GM18502 (cell line): ENCODE results near the gene SET.
"Not testable (repeated sequence)": the region's sequence is repeated elsewhere in the genome, so short reads cannot be mapped to it uniquely, and the experiment has no call there.

Experiments
- ATAC-seq: cut with Tn5 transposase; IDR thresholded peaks from one replicate; pipeline ENCODE4 v1.9.1; 2021; ENCODE audit warnings: mild to moderate bottlenecking; ENCODE audit not compliant: unreplicated experiment, poor library complexity

Gene SET, protein sequence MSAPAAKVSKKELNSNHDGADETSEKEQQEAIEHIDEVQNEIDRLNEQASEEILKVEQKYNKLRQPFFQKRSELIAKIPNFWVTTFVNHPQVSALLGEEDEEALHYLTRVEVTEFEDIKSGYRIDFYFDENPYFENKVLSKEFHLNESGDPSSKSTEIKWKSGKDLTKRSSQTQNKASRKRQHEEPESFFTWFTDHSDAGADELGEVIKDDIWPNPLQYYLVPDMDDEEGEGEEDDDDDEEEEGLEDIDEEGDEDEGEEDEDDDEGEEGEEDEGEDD

DNA sequence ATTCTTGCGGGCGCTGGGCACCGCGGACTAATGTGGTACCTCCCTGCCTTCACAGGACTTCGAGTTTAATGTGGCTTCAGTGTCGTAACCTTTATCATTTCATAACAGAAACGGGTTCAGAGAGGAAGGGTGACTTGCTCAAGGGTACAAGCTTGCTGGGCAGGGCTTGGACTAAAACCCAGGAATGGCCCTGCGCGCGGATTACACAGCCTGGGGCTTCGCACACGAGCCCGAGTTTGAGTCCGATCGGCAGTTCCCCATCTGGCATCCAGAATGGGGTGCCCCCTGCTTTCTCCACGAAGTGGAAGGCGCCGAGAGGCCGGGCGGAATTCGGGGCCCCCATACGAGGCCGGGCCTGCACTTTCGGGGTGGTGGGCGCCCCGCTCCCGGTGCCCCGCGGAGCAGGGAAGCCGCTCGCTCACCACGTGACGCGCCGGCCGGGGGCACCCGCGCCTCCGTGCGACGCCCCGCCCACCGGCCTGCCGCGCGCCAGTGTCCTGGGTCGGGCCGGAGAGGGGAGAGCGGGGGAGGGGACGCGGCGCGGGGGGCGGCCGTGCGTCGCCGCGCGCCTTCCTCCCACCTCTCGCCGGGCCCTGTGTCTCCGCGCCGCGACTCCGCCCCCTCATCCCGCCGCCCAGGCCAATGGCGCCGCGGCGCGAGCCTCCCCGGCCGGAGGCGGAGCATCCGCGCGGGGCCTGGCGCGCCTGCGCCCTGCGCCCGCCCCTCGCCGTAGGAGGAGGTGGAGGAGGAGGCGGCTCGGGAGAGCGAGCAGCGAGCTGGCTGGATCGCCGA, at the start of gene SET:
Gene SET, plus strand, starts transcription at position 722 of the 792 bp plus-strand sequence. CDS start 361 bp downstream, outside the sequence.
- ATAC-seq, result peak; percentile 71

DNA sequence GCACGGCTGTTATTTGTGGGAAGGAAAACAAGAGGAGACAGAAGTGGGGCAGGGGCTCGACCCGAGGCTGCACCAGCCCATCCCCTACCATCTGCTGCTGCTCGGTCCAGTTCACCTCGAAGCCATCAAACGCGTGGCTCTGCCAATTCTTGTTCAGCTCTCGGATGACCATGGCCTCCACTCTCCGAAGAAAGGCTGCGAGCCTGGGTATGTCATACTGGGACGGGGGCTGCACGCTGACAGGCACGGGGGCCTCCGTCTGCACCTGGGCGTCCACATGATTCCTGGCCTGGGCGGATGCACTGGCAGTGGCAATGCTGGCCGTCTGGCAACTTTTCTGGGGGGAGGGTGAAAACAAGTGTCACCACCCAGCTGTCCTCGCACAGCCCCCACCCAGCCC, 48.4 kb upstream of the SET start:
- ATAC-seq, result no peak

DNA sequence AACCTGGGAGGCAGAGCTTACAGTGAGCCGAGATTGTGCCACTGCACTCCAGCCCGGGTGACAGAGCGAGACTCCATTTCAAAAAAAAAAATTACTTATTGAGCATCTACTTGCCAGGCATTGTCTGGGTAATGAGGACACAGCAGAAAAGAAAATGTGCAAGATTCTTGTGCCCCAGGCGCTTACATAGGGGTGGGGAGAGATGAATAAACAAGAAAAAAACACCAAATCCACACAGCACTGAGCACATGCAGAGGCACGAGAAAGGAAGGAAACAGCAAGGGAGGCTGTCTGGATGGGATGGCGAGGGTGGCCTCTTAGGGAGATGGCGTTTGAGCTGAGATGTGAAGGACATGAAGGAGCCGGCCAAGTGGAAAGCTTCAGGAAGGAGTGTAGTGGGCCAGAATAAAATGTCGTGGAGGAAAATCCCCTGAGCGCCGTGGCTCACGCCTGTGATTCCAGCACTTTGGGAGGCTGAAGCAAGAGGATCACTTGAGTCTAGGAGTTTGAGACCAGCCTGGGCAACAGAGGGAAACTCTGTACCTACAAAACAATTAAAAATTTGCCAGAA, 46.3 kb upstream of the SET start:
- ATAC-seq, result no peak

DNA sequence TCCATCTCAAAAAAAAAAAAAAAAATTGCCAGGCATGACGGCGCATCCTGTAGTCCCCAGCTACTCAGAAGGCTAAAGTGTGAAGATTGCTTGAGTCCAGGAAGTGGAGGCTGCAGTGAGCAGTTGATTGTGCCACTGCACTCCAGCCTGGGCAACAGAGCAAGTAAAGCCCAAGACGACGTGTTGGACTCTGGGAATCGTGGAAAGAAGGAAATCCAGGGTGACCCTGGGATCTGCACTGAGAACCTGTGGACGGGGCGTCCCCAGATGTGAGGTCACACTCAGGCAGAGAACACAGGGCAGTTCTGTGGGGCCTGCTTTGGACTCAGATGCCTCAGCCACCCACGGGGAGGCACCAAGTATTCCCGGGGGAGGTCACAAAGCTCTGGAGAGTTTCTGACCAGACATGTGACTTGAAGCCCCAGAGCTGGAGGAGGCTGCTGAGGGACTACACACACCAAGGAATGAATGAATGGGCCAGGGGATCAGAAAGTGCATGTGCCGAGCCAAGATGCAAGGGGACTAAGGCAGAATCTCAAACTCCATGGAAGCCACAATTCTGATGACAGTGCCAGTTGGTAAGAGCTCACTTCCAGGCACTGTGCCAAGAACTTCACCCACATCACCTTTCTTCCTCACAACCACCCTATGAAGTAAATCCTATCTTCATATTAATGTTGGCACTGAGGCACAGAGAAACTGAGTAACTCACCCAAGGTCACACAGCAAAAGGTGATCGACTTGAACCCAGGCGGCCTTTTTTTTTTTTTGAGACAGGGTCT, 45.3 kb upstream of the SET start:
- ATAC-seq, result peak; percentile 61

DNA sequence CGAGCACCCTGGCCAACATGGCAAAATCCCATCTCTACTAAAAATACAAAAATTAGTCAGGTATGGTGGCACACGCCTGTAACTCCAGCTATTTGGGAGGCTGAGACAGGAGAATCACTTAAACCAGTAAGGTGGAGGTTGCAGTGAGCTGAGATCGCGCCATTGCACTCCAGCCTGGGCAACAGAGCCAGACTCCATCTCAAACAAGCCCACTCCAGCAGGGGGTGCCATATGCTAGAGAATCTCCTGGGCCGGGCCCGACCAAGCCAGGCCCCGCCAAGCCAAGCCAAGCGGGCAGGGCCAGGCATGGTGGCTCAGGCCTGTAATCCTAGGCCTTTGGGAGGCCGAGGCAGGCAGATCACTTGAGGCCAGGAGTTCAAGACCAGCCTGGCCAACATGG, 40.8 kb upstream of the SET start:
- not testable (repeated sequence) for ATAC-seq

DNA sequence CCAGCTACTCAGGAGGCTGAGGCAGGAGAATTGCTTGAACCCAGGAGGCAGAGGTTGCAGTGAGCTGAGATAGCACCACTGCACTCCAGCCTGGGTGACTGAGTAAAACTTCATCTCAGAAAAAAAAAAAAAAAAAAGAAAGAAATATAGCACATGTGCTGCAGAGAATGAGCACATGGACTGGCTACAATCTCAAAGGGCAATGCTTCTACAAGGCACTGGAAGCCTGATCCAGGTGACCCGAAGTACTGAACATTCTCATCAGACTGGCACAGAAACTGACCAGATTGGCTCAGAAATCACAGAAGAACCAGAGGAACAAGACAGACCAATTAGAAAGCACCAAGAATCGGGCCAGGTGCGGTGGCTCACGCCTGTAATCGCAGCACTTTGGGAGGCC, 37.2 kb upstream of the SET start:
- ATAC-seq, result no peak

DNA sequence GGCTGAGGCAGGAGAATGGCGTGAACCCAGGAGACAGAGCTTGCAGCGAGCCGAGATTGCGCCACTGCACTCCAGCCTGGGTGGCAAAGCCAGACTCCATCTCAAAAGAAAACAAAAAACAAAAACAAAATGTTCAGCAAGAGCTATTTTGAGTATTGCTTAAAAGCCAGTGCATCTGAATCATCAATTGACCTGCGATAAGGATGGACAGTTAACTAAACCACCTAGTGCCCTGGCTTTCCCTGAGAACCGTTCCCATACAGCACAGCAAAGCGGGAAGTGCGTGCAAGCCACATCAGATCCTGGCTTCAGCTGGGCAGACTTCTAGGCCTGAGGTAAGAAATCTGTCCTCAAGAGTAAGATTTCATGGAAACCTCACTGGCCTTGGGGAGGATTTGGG, 35.1 kb upstream of the SET start:
- ATAC-seq, result no peak

DNA sequence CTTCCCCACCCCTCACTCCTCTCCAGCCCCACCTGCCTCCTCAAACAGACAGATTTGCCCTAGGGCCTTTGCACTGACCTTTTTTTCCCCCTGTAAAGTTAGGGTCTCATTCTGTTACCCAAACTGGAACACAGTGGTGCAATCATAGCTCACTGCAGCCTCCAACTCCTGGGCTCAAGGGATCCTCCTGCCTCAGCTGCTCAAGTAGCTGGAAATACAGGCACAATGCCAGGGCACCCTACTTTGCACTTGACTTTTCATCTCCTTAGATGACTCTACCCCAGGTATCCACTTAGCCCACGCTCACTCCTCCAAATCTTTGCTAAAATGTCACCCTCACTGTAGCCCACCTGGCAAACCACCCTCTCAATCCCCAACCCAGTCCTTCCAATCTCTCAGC, 34.5 kb upstream of the SET start:
- no peak for ATAC-seq

DNA sequence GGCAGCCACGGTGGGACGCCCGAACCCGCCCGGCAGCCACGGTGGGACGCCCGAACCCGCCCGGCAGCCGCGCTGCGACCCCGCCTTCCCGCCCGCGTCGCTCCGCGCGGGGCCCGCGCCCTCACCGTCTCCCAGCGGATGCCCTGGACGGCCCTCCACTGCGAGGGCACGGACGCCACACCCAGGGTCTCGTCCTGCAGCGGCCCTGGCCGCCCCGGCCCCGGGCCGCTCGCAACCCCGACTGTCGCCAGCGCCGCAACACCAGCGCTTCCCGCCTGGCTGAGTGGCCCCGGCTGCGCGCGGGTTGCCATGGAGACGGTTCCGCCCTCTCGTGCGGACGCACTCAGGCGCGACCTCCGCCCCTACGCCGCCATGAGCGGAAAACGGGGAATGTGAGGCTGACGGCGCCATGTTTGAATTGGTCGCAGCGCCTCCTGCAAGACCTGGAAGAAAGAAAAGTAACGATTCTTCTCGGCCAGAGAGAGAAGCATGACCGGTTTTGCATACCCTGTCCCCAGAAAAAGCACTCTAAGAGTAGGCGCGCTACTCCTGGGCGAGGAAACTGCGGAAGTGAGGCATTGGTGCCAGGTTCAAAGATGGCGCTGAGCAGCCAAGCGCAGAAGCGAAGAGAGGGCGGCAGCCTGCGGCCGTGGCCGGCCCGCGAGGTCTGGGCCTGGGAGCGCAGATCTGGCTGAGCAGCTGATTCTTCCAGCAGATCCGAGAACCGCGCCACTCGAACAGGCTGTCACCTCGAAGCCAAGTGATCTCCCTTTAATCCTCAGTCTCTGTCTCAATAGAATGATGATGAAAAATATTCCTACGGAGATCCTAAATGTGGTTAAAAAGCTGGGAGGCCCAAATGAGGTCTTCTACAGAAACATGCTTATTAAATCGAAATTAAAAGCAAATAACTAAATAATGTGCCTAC, 32.3 kb upstream of the SET start, which contains the start of gene DYNC2I2:
Gene DYNC2I2, minus strand, starts transcription at position 432 of the 928 bp plus-strand sequence. Its CDS starts 121 bp downstream, at position 311.
- ATAC-seq, result peak; percentile 61

DNA sequence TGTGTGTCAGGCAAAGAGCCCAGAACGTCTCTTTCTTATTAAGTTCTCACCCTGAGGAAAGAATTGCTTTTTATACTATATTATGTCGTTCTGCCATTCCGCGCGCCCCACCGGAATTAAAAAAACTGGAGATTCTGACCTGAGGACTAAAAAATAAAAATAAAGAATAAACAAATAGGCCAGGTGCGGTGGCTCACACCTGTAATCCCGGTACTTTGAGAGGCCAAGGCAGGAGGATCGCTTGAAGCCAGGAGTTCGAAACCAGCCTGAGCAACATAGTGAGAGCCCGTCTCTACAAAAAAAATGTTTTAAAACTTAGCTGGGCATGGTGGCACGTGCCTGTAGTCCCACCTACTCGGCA, 31.7 kb upstream of the SET start:
- no peak for ATAC-seq

DNA sequence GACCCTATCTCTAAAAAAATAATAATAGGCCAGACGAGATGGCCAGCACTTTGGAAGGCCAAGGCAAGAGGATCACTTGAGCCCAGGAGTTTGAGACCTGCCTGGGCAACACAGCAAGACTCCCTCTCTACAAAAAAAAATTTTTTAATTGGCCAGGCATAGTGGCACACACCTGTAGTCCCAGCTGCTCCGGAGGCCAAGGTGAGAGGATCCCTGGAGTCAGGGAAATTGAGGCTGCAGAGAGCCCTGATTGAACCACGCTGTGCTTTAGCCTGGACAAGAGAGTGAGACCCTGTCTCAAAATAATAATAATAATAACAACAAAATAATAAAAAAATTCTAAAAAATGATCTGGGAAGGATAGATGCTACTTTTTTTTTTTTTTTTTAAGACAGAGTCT, 31.2 kb upstream of the SET start:
- ATAC-seq, result no peak

DNA sequence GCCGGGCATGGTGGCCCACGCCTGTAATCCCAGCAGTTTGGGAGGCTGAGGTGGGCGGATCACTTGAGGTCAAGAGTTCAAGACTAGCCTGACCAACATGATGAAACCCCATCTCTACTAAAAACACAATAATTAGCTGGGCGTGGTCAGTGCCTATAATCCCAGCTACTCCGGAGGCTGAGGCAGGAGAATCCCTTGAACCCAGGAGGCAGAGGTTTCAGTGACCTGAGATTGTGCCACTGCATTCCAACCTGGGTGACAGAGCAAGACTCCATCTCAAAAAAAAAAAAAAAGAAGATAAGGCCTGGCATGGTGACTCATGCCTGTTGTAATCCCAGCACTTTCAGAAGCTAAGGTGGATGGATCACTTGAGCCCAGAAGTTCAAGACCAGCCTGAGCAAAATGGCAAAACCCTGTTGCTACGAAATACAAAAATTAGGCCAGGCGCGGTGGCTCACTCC, 22.5 kb upstream of the SET start:
- ATAC-seq, result not testable (repeated sequence)

DNA sequence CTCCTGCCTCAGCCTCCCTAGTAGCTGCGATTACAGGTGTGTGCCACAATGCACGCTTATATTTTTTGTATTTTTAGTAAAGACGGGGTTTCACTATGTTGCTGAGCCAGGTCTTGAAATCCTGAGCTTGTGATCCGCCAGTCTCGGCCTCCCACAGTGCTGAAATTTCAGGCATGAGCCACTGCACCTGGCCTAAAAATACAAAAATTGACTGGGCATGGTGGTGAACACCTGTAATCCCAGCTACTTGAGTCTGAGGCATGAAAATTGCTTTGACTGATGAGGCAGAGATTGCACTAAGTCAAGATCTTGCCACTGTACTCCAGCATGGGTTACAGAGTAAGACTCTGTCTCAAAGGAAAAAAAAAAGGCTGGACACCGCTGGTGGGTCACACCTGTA, 19.2 kb upstream of the SET start:
- ATAC-seq, result no peak

DNA sequence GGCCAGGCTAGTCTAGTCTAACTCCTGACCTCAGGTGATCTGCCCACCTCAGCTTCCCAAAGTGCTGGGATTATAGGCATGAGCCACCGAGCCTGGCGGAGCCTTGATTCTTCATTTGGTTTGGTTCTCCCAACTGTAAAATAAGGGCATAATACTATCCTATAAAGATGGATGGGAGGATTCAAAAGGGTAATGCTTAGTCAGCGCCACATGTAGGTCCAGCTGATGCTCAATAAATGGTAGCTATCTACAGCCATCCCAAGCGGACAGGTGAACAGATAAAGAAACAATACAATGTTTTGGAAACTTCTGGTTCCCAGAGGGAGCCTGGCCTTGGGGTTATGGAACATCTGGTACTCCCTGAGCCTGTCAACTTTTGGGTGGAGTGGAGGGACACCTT, 13.6 kb upstream of the SET start:
- no peak for ATAC-seq

DNA sequence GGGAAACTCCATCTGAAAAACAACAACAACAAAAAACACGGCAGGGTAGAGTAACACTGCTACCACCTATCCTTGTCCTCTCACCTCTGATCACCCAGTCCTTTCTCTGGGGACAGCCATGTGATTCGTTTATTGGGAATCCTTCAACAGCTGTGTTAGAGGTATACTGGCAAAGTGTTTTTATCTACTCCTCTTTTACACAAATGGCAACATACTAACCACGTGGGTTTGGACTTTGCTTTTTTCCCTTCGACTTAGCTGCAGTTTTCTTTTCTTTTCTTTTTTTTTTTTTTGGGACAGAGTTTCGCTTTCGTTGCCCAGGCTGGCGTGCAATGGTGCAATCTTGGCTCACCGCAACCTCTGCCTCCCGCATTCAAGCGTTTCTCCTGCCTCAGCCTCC, 11.2 kb upstream of the SET start:
- no peak for ATAC-seq

DNA sequence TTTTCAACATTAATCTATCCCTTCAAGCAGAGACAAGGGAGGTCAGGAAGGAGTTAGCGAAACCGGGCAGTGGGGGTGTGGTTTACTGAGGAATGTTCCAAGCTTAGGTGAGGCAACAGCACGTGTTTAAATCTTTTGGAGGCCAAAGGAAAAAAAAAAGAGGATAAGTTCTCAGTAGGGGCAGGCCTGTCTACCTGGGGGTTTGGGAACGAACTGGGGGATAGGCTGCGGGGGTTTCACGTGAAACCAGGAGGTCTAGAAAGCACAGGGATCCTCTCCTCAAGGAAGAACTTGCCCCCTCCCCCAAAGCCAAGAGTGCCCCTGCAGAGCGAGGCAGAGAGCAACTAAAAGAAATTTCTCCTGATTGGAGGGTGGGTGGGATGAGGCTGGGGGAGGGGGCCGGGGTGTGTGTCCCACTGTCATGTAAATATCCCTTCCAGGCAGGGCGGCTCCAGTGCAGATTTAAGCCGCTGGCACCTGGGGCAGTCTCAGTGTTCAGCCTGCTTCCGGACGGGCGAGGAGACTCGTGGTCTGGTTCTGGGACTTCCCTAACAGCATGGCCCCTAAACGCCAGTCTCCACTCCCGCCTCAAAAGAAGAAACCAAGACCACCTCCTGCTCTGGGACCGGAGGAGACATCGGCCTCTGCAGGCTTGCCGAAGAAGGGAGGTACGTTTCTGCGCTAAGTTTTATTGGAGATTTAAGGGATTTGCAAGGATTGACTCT, 5.5 kb upstream of the SET start:
- ATAC-seq, result no peak

DNA sequence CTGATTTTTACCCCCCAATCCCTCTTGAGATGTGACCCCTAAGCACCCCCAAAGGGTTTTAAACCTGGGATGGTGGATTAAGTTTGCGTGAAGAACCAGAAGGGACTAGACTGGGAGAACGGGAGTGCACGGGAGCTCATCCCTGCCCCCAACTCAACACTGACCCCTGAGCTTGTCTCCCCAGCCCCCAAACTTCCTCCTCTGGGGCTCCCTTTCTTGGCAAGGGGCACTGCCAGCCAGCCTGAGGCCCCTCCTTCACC, 5.0 kb upstream of the SET start:
- no peak for ATAC-seq

DNA sequence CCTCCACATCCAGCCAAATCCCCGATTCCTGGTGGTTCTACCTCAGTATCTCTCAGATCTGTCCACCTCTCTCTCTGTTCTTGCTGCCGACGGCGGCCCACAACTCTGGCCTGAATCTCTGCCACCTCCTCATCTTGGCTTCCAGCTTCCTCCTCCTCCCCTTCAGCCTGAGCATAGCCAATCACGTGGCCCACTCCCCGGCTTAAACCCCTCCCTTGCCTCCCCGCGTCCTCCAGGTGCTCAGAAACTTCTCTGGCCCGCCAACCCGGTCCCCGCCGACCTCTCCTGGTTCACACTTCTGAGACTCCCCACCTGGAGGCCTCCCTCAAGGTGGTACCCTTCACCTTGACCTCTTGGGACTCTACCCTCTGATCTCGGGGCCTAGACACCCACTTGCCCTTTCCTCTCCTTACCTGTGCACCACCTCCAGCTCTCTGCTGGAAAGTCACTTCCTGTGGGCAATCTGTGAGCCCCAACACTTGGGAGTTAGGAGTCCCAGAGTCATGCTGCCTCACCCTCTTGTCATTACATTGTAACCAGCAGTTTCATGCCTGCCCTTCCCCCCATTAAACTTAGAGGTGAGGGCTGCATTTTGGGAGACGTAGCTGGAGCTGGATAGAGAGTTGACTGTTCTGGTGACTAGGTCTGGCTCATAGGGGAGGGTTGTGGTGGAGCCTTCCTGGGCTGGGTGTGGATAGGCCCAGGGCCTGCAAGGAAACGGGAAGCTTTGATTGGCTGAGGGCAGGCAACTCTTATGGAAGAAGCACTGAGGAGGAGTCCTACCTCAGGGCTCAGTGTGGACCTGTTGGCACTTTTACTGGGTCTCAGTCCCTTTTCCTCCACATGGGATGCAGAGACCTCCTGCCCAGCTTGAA, 4.5 kb upstream of the SET start:
- peak; percentile 25 for ATAC-seq
